ENCODE results near the gene PPY. TPM values are rescaled to one million over a fixed set of nuclear protein-coding genes. Genes with fewer than 3 reads are reported as not detected.

The PPY gene, protein sequence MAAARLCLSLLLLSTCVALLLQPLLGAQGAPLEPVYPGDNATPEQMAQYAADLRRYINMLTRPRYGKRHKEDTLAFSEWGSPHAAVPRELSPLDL
- total RNA-seq: not detected

DNA sequence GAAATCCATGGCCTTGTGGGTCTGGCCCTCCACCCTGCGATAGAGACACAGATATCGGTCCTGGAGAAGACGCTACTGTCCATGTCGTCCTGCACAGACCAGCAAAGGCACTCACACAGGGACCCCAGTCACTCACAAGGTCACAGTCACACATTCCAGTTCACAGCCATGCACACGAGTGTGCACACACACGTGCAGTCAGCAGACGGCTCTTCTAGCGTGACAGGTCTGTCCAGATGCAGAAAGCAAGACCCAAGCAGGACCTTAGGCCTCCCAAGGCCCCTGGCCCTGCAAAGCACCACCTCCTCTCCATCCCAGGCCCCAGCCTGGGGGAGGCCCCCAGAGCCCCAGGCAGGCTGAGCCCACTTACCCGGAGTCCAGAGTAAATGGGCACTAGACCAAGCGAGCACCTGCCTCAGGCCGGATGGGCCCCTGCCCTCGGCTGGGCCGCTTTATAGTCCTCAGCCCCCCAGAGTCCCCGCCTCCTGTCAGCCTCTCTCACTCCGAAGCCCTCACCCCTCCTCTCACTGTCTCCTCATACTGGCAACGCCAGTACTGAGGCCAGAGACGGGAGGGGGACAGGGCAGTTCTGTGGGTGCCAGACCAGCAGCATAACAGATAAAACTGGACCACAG lies at the start of gene PPY:
TSS of gene PPY (minus strand) at position 426 of the 635 bp plus-strand sequence. CDS start 822 bp downstream, outside the sequence.
- ATAC-seq (ENCODE audit: low FRiP score): no peak
- no peak for DNase-seq (ENCODE audit: low spot score)
- no peak for TF ChIP-seq CTCF (IDR thresholded peaks at IDR 0.05)

DNA sequence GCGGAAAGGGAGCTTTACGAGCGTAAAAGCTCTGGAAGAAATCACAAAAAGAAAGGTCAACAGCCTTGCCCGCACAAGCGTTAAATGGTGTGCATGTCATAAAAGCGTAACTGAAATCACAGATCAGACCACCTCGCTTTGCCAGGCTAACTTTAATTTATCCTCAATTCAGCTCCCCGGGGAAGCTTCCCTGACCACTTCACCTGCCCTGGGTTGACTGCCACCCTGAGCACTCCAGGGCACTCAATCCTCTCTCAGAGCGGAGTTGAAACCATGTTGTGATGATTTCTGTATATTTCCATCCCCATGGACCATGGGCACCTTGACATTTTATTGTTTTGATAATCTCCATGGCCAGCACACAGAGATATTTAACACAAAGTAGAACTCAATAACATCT lies 46.0 kb upstream of the PPY start:
- DNase-seq (ENCODE audit: low spot score): no peak
- ATAC-seq (ENCODE audit: low FRiP score): no peak
- no peak for TF ChIP-seq CTCF (IDR thresholded peaks at IDR 0.05)

DNA sequence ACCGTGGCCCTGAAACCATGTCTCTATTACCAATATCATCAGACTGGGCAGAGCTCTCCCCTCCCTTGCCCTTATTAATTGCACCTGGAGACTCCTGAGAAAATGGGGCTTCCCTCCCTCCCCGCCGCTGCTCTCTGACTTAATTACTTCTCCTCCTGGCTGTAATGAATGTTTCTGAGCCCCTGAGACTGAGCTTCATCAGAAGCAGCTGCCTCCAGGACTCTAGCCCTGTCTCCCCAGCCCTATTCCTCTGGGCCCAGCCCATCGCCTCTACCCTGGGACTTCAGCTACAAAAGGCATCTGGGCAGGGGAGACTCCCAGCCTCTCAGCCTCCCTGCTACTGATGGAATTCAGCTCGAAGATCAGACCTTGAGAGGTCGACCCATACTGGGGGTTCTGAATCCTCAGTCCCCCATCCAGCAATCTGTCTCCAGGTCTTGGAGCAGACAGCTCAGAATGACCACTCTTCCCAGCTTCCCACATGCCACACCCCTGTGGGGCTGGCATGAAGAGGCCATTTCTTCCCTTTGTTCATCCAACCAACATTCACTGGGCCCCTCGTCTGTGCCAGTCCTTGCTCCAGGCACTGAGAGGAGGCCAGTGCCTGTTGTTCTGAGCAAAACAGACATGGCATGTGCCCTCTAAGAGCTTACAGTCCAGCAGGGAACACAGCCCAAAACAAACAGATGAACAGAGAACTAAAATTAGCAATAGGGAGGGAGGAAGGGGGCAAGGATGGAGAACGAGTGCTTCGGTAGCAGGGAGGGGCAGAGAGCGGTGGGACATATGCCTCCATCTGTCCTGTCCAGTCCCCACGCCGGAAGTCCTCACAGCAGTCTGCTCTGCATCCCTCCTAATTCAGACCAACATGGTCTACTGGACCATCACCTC lies 45.1 kb upstream of the PPY start:
- DNase-seq (ENCODE audit: low spot score): no peak
- no peak for ATAC-seq (ENCODE audit: low FRiP score)
- no peak for TF ChIP-seq CTCF (IDR thresholded peaks at IDR 0.05)

GRCh38 chr17:43986225-43986981 lies 44.1 kb upstream of the PPY start:
- DNase-seq (ENCODE audit: low spot score) (no peak), ATAC-seq (ENCODE audit: low FRiP score) (no peak)
- no peak for TF ChIP-seq CTCF (IDR thresholded peaks at IDR 0.05)

DNA sequence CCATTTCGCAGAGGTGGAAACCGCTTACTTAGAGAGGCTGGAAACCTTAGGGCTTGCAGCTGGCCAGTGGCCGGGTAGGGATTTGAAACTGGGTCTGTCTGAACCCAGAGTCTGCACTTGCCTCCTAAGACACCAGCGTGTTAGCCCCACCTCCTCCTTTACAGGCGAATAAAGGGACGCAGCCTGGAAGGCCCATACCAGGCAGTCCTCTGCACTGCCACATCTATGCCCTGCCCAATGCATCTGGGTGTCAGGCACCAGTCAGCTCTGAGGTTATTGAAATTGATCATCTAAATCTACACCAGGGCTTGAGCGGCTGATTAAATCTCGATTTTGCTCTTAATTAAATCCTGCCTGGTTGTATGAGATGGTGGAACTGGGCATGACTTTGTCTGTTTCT lies 42.2 kb upstream of the PPY start:
- ATAC-seq (ENCODE audit: low FRiP score) (no peak), DNase-seq (ENCODE audit: low spot score) (no peak)
- TF ChIP-seq CTCF (IDR thresholded peaks at IDR 0.05): no peak

GRCh38 chr17:43983515-43984411 lies 41.5 kb upstream of the PPY start:
- no peak for TF ChIP-seq CTCF (IDR thresholded peaks at IDR 0.05)
- DNase-seq (ENCODE audit: low spot score) (no peak), ATAC-seq (ENCODE audit: low FRiP score) (peak; percentile 58)

Measured in omental fat pad (tissue), 4 donors.